Dermis blood vessel endothelial cell (primary cell): Measurements from ENCODE around the gene MEGF11. TPM values are rescaled to one million over a fixed set of nuclear protein-coding genes. Genes with fewer than 3 reads are reported as not detected.
A peak's percentile ranks its signal among the peaks of the same experiment; 100 is the strongest.

Experiments used
- DNase-seq: peaks from one replicate; pipeline ENCODE4 v3.0.0; 2010
- total RNA-seq: library from RNA; depleted of rRNA; stranded (reverse); fragments of >200 nt; gene quantifications from 2 replicates; pipeline ENCODE4 v1.2.3, GENCODE V29; 2014

Gene MEGF11
- total RNA-seq, result not detected in 2 replicates

GRCh38 chr15:66253418-66254088 is at the start of gene MEGF11:
TSS of gene MEGF11 (minus strand) at chr15:66253750. CDS start at chr15:66128403, 125,347 bp downstream.
- DNase-seq, result peak; percentile 28

- DNase-seq, result no peak
Measured at GRCh38 chr15:66302489-66303278, 49.1 kb upstream of the MEGF11 start.

GRCh38 chr15:66298803-66299251 is 45.3 kb upstream of the MEGF11 start:
- no peak for DNase-seq

GRCh38 chr15:66296186-66296585 is 42.6 kb upstream of the MEGF11 start:
- DNase-seq, result no peak

- DNase-seq, result peak; percentile 52
Measured at GRCh38 chr15:66294932-66295235, 41.3 kb upstream of the MEGF11 start.

GRCh38 chr15:66294157-66294931 is 40.8 kb upstream of the MEGF11 start:
- peak; percentile 66 for DNase-seq

- peak; percentile 58 for DNase-seq
Measured at GRCh38 chr15:66293419-66294156, 40.0 kb upstream of the MEGF11 start, which contains the start of gene DIS3L. TSS of gene DIS3L (plus strand) at chr15:66293568. CDS start at chr15:66293597, 29 bp downstream.

- no peak for DNase-seq
Measured at GRCh38 chr15:66292571-66293418, 39.2 kb upstream of the MEGF11 start.

- DNase-seq, result no peak
Measured at GRCh38 chr15:66291816-66292570, 38.4 kb upstream of the MEGF11 start.

- DNase-seq, result no peak
Measured at GRCh38 chr15:66290518-66290917, 37.0 kb upstream of the MEGF11 start.

GRCh38 chr15:66290007-66290406 is 36.5 kb upstream of the MEGF11 start:
- no peak for DNase-seq

GRCh38 chr15:66288551-66289185 is 35.1 kb upstream of the MEGF11 start:
- DNase-seq, result no peak

- DNase-seq, result no peak
Measured at GRCh38 chr15:66288093-66288492, 34.5 kb upstream of the MEGF11 start.

- DNase-seq, result peak; percentile 44
Measured at GRCh38 chr15:66287461-66288057, 34.0 kb upstream of the MEGF11 start.

- DNase-seq, result no peak
Measured at GRCh38 chr15:66285533-66286280, 32.2 kb upstream of the MEGF11 start.

- DNase-seq, result no peak
Measured at GRCh38 chr15:66284271-66284670, 30.7 kb upstream of the MEGF11 start.

- DNase-seq, result no peak
Measured at GRCh38 chr15:66278671-66279070, 25.1 kb upstream of the MEGF11 start.

GRCh38 chr15:66278056-66278455 is 24.5 kb upstream of the MEGF11 start:
- no peak for DNase-seq

GRCh38 chr15:66276546-66276945 is 23.0 kb upstream of the MEGF11 start:
- no peak for DNase-seq
